SK-N-MC (cell line): Measurements from ENCODE around the gene CILP.
"Not testable (repeated sequence)": the region's sequence is repeated elsewhere in the genome, so short reads cannot be mapped to it uniquely, and the experiment has no call there.

Experiments used
- DNase-seq: peaks from one replicate; pipeline ENCODE4 v3.0.0-alpha.2; 2011; ENCODE audit warnings: low read depth, low spot score
- H3K27ac ChIP-seq: fragments of 200-600 bp; sonication (generic); 2 replicates; pipeline ENCODE4 v1.5.1; 2016; ENCODE audit warnings: mixed run types
- H3K36me3 ChIP-seq: fragments of 200-600 bp; sonication (generic); 2 replicates; pipeline ENCODE4 v1.6.1; 2017; ENCODE audit warnings: antibody characterized with exemption, low read length, mixed read lengths; ENCODE audit not compliant: insufficient read depth
- H3K4me3 ChIP-seq: fragments of 200-600 bp; sonication (generic); 2 replicates; pipeline ENCODE4 v1.5.1; 2016
- H3K9ac ChIP-seq: fragments of 200-600 bp; sonication (generic); 2 replicates; pipeline ENCODE4 v1.8.0; 2017; ENCODE audit warnings: mixed run types, mixed read lengths; ENCODE audit not compliant: insufficient read length
- H3K9me3 ChIP-seq: fragments of 200-600 bp; sonication (generic); 2 replicates; pipeline ENCODE4 v1.6.1; 2017; ENCODE audit warnings: low read depth, mild to moderate bottlenecking, antibody characterized with exemption, low read length, moderate library complexity, mixed read lengths
- EZH2 ChIP-seq: fragments of 200-600 bp; sonication (generic); IDR thresholded peaks from one replicate; pipeline ENCODE4 v1.6.1; 2017; ENCODE audit warnings: antibody characterized with exemption
- FOXP2 ChIP-seq: optimal IDR thresholded peaks from 2 replicates; pipeline ENCODE3; 2011; ENCODE audit warnings: mild to moderate bottlenecking, moderate library complexity; ENCODE audit not compliant: insufficient read depth; ENCODE audit errors: extremely low read length, control extremely low read depth
- POLR2AphosphoS5 ChIP-seq: IDR thresholded peaks from 2 replicates; pipeline ENCODE4 v1.6.1; 2012; ENCODE audit warnings: mild to moderate bottlenecking, low read depth, low read length, borderline replicate concordance

The CILP gene

DNA sequence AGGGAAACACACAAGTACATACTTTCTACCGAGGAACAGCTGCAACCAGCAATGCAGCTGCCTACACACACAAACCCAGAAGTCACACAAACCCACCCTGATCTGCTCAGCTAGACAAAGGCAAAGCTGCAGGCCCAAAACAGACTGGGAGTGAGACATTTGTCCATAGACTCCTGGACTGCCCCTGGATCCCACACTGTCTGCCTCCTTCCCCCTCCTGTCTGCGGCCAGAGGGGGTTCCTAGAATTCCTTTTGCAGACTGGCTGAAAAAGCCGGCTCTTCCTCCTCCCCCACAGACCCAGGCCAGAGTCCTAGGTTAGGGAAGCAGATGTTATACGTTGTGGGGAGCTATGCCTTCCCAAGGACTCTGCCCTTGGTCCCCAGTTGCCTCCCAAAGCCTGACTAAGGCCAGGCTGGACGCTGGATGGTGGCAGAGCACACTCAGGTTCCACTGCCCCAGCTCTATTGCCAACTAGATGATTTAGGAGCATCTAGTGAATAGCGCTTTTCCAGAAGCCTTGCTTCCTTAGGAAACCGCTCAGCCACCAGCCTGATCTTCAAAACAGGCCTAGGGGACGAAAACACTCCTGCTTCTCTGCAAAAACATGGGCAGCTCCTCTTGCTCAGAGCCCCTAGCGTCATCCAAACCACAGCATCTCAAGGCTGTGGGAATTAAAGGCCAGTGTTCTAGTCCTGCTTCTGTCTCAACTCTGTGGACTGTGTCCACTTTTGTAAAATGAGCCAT, 37.4 kb upstream of the CILP start:
- Histone ChIP-seq H3K27ac (no peak overlapping the region), H3K9ac (no peak overlapping the region), H3K36me3 (no peaks in the 10 kb centered on the region), H3K9me3 (no peaks in the 10 kb centered on the region), H3K4me3 (no peak overlapping the region)
- no peak for TF ChIP-seq EZH2
- TF ChIP-seq FOXP2 = no peak
- no peak for TF ChIP-seq POLR2AphosphoS5
- DNase-seq = no peak

DNA sequence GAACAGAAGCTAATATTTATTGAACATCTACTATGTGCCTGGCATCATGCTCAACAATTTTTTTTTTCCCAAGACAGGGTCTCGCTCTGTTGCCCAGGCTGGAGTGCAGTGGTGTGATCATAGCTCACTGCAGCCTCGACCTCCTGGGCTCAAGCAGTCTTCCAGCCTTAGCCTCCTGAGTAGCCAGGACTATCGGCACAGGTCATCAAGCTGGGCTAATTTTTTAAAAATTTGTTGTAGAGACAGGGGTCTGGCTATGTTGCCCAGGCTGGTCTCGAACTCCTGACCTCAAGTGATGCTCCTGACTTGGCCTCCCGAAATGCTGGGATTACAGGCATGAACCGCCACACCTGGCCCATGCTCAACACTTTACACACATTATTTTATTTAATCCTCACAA, 35.7 kb upstream of the CILP start:
- TF ChIP-seq EZH2 (no peak), POLR2AphosphoS5 (no peak), FOXP2 (no peak)

DNA sequence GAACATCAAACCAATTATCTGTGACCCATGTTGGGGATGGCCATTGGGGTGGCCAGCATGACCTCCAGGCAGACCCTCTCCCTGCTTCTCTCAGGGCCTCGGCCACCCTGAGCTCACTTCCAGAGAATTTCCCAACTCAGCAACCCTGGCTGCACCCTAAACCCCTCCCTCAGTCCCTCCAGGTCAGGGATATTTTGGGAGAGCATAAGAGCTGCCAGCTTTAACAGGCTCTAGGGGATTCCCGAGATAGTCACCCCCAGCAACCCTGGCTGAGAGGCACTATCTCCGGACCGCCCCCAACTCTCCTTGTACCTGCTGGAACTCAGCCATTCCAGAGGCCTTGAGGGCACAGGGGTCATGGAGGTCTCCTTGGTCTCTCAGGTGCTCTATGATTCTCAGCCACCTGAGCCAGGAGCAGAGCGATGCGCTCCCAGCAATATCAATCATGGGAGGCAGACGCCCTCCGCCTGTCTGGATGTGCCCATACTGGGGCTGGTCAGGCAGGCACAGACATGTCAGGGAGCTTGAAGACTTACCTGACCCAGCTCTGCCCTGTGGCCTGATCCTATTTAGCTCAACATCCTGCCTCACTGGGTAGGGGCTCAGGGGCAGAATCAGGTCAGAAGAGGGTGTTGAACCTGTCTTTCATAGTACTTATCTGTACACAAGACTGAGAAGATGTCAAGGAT, 34.9 kb upstream of the CILP start:
- no peaks in the 10 kb centered on the region for H3K9me3 ChIP-seq
- H3K27ac ChIP-seq = no peak overlapping the region
- DNase-seq = no peak
- H3K4me3 ChIP-seq = no peak overlapping the region
- H3K36me3 ChIP-seq = no peaks in the 10 kb centered on the region
- H3K9ac ChIP-seq = no peak overlapping the region
- TF ChIP-seq POLR2AphosphoS5 (no peak), EZH2 (no peak)

More for the DNA sequence above, 35.7 kb upstream of the CILP start:
- H3K27ac ChIP-seq = no peak overlapping the region
- DNase-seq = no peak
- no peak overlapping the region for H3K4me3 ChIP-seq
- no peaks in the 10 kb centered on the region for H3K9me3 ChIP-seq
- H3K36me3 ChIP-seq = no peaks in the 10 kb centered on the region
- H3K9ac ChIP-seq = no peak overlapping the region

DNA sequence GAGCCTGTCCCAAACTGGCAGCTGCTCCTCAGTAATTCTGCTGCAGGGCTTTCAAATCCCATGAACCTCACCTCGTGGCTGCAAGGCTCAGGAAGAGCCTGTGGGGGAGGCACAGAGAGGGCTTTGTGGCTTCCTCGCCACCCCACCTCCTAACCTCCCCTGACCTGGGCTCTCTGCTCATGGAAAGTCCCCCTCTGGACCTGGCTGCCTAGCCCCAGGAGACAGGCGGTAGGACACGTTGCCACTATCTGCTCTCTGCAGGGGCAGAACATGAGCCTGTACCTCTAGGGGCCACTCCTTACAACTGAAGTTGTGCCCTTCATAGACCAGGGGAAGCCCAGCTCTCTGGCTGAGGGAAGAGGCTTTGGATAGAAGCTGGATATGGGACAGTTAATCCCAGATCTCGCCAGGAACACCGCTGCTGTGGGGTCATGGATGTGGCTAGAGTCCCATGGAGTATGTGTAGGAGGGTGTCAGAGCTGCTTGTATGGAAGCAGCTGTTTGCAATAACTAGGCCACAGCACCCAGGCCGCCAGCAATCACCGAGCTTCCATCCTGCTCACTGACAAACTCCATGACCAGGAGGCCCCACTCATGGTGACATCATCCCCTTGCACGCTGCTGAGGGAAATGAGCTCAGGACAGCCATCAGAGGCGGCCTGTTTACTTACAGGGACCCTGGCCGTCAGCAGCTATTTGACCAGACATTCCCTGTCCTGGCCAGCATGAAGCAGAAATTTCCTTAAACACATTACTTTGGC, 34.0 kb upstream of the CILP start:
- Histone ChIP-seq H3K9me3 (no peaks in the 10 kb centered on the region), H3K9ac (no peak overlapping the region), H3K4me3 (no peak overlapping the region), H3K36me3 (no peaks in the 10 kb centered on the region), H3K27ac (no peak overlapping the region)
- DNase-seq = no peak
- no peak for TF ChIP-seq POLR2AphosphoS5
- no peak for TF ChIP-seq EZH2
- no peak for TF ChIP-seq FOXP2

DNA sequence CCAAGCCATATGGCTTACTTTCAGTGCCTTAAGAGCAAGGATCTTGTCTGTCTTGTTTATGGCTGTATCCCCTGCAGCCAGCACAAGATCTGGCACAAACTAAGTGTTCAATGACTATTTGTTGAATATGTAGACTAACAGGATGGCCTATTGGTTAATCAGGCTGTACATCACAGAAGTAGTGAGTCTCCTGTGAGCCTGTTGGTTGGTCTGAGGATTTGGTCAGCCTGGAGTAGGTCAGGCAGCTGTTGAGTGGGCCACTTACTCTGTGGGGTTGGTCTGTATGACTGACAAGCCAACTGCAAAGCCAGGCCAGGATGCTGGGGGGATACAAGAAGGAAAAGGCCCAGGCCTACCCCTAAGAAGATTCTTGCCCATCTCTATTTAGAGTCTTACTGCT, 33.4 kb upstream of the CILP start:
- TF ChIP-seq FOXP2 = no peak
- TF ChIP-seq EZH2 = no peak
- no peak for TF ChIP-seq POLR2AphosphoS5
- DNase-seq = no peak
- Histone ChIP-seq H3K36me3 (no peaks in the 10 kb centered on the region), H3K27ac (no peak overlapping the region), H3K4me3 (no peak overlapping the region), H3K9me3 (no peaks in the 10 kb centered on the region), H3K9ac (no peak overlapping the region)

DNA sequence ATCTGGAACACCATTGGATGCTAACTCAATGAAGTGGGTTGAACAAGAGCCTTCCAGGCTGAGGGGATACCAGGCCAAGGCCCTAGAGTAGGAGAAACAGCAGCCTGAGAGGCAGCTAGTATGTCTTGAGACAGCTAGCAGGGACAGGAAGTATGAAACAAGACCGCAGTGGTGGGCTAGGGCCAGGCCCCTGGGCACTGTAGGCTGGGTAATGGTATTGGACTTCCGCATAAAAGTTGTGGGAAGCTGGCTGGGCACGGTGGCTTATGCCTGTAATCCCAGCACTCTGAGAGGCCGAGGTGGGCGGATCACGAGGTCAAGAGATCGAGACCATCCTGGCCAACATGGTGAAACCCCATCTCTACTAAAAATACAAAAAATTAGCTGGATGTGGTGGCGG, 25.2 kb upstream of the CILP start:
- not testable (repeated sequence) for H3K36me3 ChIP-seq, DNase-seq, H3K27ac ChIP-seq, H3K9ac ChIP-seq, H3K4me3 ChIP-seq, H3K9me3 ChIP-seq

DNA sequence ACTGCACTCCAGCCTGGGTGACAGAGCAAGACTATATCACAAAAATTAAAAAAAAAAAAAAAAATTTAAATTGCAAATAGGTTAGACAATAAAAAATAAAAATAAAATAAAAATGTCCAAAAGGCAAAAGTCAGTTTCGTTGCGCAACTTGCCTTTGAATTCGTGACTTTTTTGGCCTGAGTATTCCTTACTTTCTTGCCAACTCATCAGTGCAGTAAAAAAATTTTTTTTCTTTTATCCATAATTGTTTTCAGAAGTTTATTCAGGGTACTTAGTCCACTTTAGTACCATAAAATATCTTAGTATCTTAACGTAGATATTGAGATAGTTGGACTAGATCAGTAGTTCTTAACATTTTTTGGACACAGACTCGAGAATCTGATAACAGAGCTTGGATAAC, 22.4 kb upstream of the CILP start:
- no peak overlapping the region for H3K4me3 ChIP-seq
- TF ChIP-seq EZH2 (no peak), POLR2AphosphoS5 (no peak), FOXP2 (no peak)
- no peaks in the 10 kb centered on the region for H3K36me3 ChIP-seq
- no peak for DNase-seq
- no peaks in the 10 kb centered on the region for H3K9me3 ChIP-seq
- H3K27ac ChIP-seq = no peak overlapping the region
- H3K9ac ChIP-seq = no peak overlapping the region

DNA sequence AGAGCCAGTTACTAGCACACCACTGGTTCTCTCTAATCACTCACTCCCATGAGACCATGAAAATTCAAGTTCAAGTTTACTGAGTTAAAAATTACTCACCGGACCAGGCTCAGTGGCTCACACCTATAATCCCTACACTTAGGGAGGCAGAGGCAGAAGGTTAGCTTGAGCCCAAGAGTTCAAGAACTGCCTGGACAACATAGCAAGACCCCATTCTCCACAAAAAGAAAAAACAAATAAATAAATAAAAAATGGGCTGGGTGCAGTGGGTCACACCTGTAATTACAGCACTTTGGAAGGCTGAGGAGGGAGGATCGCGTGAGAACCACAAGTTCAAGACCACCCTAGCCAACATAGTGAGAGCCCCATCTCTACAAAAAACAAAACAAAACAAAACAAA, 21.2 kb upstream of the CILP start:
- H3K36me3 ChIP-seq = no peaks in the 10 kb centered on the region
- no peak overlapping the region for H3K4me3 ChIP-seq
- H3K9ac ChIP-seq = no peak overlapping the region
- H3K27ac ChIP-seq = no peak overlapping the region
- DNase-seq = no peak
- no peaks in the 10 kb centered on the region for H3K9me3 ChIP-seq
- TF ChIP-seq EZH2 (no peak), POLR2AphosphoS5 (no peak), FOXP2 (no peak)
